GM19372 (cell line): Measurements from ENCODE around the gene SOX4.
"Not testable (repeated sequence)": the region's sequence is repeated elsewhere in the genome, so short reads cannot be mapped to it uniquely, and the experiment has no call there.

Experiments used
- ATAC-seq: cut with Tn5 transposase; IDR thresholded peaks from one replicate; pipeline ENCODE4 v1.9.1; 2021; ENCODE audit warnings: mild to moderate bottlenecking, low read depth, moderate library complexity; ENCODE audit not compliant: unreplicated experiment

Gene SOX4

DNA sequence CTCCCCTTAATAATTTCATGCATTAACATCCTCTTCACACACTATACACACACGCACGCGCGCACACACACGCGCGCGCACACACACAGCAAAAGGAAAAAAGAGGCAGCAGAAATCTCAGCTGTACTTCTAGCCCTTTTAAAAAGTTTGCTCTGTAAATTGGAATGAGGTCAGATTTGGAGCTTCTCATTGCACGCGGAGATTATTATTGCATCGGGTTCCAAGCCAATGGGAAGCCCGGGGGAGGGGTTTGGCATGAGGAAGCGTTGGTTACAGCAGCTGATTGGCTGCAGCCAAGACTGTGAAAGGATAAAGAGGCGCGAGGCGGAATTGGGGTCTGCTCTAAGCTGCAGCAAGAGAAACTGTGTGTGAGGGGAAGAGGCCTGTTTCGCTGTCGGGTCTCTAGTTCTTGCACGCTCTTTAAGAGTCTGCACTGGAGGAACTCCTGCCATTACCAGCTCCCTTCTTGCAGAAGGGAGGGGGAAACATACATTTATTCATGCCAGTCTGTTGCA, at the start of gene SOX4:
Gene SOX4 (plus strand): TSS at position 340 of the 515 bp plus-strand sequence. CDS start 784 bp downstream, outside the sequence.
- ATAC-seq = peak; percentile 55

DNA sequence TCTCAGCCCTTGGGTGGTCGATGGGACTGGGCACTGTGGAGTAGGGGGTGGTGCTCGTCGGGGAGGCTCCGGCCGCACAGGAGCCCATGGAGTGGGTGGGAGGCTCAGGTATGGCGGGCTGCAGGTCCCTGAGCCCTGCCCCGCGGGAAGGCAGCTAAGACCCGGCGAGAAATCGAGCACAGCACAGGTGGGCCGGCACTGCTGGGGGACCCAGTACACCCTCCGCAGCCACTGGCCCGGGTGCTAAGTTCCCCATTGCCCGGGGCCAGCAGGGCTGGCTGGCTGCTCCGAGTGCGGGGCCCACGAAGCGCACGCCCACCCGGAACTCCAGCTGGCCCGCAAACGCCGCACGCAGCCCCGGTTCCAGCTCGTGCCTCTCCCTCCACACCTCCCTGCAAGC, 41.3 kb upstream of the SOX4 start:
- ATAC-seq = not testable (repeated sequence)

DNA sequence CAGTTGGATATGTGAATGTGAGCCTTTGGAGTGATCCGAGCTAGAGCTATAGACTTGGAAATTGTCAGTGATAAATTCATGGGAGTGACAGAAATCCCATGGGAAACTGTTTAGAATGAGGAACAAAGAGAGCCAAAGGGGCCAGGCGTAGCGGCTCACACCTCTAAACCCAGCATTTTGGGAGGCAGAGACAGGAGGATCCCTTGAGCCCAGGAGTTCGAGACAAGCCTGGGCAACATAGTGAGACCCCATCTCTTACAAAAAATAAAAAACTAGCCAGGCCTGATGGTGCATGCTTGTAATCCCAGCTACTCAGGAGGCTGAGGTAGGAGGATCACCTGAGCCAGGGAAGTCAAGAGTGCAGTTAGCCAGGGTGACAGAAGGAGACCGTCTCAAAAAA, 39.3 kb upstream of the SOX4 start:
- no peak for ATAC-seq

DNA sequence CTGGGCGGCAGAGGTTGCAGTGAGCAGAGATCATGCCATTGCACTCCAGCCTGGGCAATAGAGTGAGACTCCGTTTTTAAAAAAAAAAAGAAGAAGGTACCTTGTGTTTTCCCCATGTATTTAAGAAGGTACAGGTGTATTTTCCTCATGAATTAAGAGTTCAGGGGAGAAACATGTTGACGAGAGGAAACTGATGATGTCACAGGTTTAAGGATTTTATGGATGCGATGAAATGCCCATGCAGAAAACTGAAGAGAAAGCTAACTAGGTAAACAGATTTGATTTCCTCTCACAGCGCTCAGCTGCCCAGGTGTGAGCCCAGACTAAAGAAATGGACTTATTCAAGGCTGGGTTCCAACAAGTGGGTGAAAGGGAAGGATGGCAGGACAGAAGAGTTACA, 38.4 kb upstream of the SOX4 start:
- ATAC-seq = no peak

DNA sequence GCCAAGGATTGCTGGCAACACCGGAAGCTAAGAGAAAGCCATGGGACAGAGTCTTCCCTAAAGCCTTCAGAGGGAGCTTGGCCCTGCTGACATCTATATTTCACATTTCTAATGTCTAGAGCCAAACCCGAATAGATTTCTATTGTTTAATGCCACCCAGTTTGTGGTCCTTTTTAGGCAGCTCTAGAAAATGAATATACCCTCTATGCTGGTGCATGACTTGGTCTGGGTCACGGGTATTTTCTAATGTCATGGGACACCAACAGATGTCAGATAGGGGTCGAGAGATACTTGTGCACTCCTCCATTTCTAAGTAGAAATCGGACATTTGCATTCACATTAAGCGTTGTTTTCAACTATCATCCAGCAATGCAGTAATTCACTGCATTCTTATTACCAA, 37.0 kb upstream of the SOX4 start:
- ATAC-seq = no peak

DNA sequence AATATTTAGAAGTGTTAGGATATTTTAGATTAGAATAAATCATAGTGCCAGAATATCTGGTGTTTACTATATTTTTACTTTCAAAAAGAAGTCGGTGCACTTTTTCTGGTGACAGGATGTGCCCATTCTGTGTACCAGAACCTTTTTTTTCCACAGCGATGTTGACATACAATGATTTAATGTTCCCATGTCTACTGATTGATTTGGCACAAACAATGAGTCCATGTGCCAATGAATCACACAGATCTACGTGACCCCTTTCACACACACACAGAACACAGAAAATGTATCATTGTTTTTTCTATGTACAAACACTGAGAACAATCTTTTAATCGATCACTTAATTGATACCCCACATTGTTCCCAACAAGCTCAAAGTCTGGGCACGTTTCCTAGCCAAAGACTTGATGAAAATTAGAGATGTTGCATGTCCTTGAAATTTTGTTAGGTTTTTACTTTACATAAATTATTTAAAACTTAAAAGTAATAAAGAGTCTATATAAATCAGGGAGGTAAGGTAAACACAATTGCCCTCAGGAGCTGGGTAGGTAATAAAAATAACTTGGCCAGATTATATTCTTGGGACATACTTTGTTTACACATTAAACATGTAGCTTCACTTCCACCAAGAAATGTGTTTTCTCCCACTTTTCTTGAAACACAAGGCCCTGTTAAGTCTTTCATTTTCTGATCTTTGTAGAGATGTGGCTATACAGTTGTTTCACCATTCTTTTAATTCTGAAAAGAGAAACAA, 36.4 kb upstream of the SOX4 start:
- no peak for ATAC-seq

DNA sequence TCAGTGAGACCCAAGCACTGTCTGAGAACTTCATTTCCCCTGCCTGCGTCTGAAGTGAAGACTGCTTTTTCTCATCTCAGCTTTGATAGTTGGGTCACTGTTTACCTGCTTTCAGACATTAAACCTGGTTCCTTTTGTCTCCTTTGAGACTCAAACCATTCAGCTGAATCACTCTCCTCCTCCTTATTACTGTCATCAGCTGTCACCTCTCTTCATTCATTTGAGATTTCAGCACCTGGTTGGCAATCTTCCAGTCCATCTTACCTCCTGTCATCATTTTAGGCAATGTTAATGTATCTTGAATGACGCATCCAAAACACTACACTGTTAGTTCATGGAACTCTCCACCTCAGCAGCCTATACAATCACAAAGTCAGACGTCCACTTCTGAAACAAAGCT, 34.3 kb upstream of the SOX4 start:
- no peak for ATAC-seq

DNA sequence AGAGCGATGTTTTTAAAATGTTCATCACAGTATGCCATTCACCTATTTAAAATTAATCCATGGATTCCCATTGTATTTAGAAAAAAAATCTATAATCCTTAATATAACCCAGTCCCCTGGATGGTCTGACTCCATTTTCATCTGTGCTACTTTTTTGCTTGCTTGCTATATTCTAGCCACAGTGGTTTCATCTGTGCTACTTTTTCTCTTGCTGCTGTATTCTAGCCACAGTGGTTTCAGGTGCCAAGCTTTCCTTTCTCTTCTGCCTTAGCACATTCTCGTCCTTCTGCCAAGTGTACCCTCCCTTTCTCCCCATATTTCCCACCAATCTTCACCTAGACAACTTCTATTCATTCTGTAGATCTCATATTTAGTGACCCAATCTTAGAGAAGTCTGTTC, 33.3 kb upstream of the SOX4 start:
- ATAC-seq = no peak

DNA sequence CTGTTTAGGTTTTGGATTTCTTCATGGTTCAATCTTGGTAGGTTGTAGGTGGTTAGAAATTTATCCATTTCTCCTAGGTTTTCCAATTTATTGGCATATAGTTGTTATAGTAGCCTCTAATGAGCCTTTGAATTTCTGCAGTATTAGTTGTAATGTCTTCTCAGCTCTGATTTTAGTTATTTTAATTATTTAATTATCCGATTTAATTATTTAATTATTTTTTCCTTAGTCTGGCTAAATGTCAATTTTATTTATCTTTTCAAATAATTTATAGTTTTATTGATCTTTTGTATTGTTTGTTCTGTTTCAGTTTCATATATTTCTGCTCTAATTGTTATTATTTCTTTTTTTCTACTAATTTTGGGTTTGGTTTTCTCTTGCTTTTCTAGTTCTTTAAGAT, 28.1 kb upstream of the SOX4 start:
- no peak for ATAC-seq

DNA sequence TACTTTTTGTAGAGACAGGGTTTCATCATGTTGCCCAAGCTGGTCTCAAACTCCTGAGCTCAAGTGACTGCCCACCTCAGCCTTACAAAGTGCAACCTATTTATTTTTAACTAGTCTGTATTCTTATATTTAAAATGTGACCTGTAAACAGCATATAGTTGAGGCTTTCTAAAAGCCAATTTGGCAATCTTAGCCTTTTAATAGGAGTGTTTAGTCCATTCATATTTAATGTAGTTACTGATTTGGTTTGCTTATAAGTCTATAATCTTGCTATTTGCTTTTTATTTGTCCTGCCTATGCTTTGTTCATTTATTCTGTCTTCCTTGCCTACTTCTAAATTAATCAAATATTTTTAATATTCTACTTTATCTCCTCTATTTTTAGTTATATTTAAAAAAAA, 15.0 kb upstream of the SOX4 start:
- ATAC-seq = no peak

DNA sequence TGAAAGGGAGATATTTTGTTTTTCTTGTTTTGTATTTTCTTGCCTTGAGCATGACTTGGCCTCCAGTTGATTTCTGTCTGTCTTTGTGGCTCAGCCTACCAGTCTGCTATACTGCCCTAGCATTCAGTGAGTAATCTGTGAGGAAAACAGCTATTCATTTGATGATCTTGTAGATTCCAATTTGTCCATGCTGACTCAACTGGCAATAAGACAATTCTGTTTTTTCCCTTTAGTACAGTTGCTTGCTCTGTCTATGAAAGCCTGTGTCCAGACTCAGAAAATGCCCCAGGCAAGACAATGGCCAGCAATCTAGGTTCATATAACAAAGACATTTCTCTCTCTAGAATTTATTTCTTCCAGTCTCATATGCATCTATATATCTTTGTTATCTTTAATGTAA, 10.9 kb upstream of the SOX4 start:
- no peak for ATAC-seq

DNA sequence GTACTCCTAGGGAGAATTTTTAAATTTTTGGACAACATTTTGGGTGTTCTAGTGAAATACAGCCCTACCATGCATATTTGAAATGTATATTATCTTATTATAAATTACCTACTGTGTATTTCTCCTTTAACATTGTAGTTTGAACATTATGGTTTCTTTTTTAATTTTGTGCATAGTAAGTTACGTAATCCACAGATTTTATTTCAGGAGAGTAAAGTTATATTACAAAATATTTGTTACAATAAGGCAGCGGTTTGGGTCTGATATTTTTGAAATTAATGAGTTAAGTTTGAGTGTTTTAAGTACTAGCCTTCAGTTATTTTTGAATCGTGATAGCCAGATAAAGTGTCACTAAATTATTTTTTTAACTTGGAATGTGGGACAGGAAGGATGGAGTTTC, 7.3 kb upstream of the SOX4 start:
- no peak for ATAC-seq

DNA sequence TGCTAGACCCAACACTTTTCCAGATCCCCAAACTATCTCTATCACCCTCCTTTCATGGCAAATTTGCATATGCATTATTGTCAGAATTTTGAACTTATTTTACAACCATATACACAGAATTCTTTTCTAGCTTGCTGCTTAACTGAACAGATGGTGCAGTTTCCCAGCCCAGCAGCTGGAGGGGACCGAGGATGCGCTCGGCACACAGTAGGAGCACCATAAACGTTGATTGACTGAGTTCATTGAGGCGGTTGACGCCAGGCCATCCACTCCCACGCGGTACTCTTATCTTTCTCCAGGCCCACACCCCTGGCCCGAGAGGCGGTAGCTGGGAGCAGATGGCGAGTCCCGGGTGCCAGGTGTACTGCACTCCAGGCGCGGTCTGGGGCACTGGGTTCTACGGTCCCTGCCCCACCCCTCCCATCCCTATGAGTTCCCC, 6.8 kb upstream of the SOX4 start:
- peak; percentile 0 for ATAC-seq

DNA sequence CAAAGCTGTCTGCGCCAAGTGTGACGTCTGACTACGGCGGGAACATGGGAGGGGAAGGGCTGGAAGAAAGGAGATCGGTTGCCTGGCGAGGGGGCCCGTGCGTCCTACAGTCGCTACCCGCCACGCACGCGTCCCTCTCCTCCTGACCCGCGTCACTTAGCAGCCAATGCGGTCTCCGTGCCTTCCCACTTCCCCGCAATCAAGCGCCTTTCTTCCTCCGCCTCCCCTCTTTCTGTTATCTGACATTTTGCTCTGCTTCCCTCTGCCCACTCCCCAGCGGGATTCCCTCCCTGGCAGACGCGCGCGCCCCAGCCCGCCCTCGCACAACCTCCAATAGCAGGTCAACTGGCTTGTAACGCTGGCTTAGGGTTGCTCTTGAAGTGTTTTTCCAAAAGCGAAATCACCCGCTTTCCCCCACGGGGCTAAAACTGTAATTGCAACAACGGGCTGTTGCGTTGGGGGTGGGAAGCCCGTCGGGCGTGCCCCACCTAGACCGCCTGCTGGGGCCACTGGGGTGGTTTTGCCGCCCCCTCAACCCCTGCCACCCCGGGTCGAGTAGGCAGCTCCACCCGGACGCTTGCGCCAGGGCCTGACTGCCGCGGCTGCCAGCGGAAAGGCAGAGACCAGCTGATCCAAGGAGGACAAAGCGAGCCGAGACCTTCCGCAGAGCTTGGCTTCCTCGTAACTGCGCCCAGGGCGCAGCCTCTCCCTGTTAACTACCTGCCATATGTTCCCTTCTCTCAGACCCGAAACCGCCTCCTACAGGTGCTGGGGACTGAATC, 6.2 kb upstream of the SOX4 start:
- peak; percentile 31 for ATAC-seq

DNA sequence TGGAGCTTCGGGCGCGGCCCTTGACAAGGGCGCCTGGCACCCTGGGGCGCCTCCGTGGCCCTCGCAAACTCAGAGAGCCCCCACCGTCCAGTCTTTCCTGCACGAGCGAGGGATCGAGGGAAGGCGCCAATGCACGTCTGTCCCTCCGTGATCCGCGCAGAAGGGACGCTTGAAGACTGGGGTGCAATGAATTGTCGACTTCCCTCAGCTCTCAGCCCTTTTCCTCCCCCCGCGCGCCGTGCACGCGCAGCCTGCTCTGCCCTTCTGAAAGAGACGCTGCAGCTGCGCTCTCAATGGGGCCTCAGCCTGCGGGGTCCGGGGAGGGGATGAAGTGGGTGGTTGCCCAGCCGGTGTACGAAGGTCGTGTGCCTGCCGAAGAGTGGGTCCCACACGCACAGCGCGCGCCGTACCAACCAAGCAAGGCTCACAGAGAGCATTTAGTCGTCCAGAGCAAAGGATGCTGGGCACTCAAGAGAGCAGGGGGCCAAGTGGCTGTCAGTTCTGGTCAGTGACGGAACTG, 5.5 kb upstream of the SOX4 start:
- peak; percentile 45 for ATAC-seq

DNA sequence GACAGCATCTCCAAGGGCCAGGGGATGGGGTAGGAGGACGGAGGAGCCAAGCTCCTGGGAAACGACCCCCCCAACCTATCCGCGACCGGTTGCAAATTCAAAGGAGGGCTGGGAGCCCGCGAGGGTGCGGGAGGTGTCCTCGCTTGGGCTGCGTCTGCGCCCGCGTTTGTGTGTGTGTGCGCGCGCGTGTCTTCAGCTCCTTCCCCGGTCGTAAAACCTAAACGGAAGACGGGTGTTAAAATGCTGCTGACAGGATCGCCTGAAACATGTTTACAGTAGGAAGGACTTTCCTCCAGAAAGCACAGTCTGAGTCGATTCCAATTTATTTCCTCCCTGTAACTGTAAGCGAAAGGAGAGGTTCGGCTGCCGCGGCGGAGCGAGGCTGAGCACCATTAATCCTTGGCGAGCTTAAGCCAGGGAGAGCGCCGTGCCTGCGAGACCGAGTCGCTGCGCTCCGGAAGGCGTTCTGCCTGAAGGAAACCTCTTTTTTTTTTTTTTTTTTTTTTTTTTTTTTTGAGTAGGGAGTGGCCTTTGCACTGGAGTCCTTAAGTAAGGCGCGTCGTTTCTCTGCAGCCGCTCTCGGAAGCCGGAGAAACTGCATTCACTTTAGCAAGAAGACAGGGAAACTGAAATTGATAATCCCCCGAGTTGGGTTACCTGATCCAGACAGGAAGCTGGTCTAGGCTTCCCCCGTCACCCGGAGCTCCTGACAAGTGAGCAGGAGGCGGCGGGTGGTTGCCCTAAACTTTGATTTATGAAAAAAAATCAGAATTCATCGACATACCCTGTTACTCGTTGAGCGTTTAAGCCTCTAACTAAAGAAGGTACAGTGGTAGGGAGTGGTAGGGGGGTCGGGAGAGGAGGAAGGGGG, 4.8 kb upstream of the SOX4 start:
- peak; percentile 22 for ATAC-seq

DNA sequence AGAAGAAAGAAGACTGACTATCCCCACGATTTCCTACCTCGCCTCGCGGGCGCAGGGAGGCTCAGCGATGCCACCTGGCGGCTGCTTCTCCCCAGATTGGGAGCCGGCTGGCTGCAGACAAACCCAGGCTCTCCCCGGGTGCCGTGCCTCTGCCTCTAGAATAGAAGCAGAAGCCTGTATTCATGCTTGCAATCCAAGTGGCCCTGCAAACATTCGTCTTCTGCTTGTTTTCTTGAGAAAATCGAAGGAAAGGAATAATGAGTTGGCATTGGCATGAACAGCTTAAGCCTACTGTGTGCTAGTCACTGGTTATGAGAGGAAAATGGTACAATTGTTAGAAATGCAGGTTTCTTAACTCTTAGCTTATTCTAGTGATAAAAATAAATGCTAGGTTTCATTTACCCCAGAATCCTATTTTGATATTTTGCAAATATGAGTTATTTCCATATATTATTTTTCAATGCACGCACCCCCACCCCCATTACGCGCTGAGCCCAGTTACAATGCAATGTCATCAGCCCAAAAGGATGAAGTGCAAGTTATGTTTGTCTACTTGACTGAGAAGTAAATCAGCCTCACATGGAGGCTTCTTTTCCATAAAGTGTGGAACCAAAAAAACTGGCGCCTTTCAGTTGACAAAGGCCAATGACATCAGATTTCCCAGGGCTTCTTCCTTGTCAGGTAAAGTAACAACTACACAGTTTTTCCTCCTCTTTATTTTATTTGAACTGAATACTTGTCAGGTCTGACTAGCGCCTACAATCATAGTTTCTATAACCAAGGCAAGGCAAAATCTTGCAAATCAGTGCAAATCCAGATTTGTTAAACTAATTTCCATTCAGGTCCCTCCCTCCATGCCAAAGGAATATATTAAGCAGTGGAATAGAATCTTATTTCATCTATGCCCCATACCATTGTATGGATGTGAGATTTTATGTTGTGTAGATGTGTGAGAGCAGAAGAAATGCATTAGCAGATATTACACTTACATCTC, 3.9 kb upstream of the SOX4 start:
- no peak for ATAC-seq

DNA sequence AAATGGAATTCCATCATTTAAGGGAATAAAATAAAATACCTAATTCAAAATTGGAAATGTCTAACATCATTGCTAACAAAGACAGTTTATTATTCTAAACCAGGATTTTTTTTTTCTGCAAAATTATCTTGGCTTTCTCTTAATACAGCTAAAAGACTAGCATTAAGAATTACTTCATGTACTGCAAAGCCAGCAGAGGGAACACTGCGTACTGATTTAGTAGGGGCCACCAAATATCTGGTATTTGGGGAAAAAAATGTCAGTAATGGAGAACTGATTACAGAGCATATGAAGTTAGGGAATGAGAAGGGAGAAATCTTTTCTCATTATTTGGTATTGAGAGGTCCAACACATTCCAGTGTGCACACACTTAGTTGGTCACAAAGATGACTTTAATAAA, 3.2 kb upstream of the SOX4 start:
- no peak for ATAC-seq

DNA sequence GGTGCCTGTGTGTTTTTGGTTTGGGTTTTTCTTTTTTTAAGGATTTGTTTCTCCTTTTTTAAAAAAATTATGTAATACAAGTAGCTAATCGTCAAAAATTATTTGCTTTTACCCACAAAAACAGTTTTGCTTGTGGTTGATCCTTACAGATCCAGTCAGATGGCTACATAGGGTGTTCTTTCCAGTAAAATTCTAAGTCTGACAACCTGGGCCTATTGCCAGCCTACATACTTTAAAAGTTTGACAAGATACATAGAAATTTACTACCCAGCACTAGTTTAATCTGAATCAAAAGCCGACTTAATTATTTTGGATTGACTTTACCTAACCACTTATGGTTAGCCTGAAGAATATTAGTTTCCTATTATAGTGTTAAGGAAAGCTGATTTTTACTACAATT, 2.1 kb upstream of the SOX4 start:
- no peak for ATAC-seq
